H9 (cell line): ENCODE data around the gene TBC1D5. TPM values are rescaled to one million over a fixed set of nuclear protein-coding genes. Genes with fewer than 3 reads are reported as not detected.

Experiments
- DNase-seq: peaks from one replicate; pipeline ENCODE4 v3.0.0-alpha.2; 2017
- H2AFZ ChIP-seq: one replicate; pipeline ENCODE4 v1.6.1; 2013; ENCODE audit warnings: mild to moderate bottlenecking, low read length, control low read depth, moderate library complexity
- H2AK5ac ChIP-seq: 2 replicates; pipeline ENCODE4 v1.6.1; 2013; ENCODE audit warnings: low read length, control low read depth, mixed read lengths; ENCODE audit not compliant: insufficient read length
- H2BK120ac ChIP-seq: one replicate; pipeline ENCODE4 v1.6.1; 2013; ENCODE audit warnings: low read depth, mild to moderate bottlenecking, low read length, control low read depth, inconsistent platforms; ENCODE audit not compliant: poor library complexity, severe bottlenecking
- H2BK12ac ChIP-seq: 2 replicates; pipeline ENCODE4 v1.6.1; 2013; ENCODE audit warnings: low read length, control low read depth, mixed read lengths, low read depth; ENCODE audit not compliant: insufficient read length
- H2BK15ac ChIP-seq: 2 replicates; pipeline ENCODE4 v1.6.1; 2013; ENCODE audit warnings: low read depth, low read length, control low read depth
- H2BK20ac ChIP-seq: one replicate; pipeline ENCODE4 v1.6.1; 2013; ENCODE audit warnings: low read depth, mild to moderate bottlenecking, low read length, control low read depth, inconsistent platforms; ENCODE audit not compliant: poor library complexity, severe bottlenecking
- H2BK5ac ChIP-seq: 2 replicates; pipeline ENCODE4 v1.6.1; 2013; ENCODE audit warnings: low read length, control low read depth, mixed read lengths; ENCODE audit not compliant: insufficient read length
- H3K14ac ChIP-seq: 2 replicates; pipeline ENCODE4 v1.6.1; 2013; ENCODE audit warnings: low read length, control low read depth; ENCODE audit not compliant: insufficient read depth
- H3K18ac ChIP-seq: 2 replicates; pipeline ENCODE4 v1.6.1; 2013; ENCODE audit warnings: low read depth, mild to moderate bottlenecking, mixed read lengths, low read length, control low read depth; ENCODE audit not compliant: insufficient read length
- H3K23ac ChIP-seq: 2 replicates; pipeline ENCODE4 v1.6.1; 2013; ENCODE audit warnings: low read length, control low read depth, mixed read lengths, low read depth; ENCODE audit not compliant: insufficient read length
- H3K23me2 ChIP-seq: 2 replicates; pipeline ENCODE4 v1.6.1; 2013; ENCODE audit warnings: low read depth, mild to moderate bottlenecking, mixed read lengths, low read length, control low read depth; ENCODE audit not compliant: insufficient read length, poor library complexity, severe bottlenecking
- H3K27ac ChIP-seq: 2 replicates; pipeline ENCODE4 v1.5.1; 2013; ENCODE audit warnings: low read length, control low read depth, mixed read lengths, low read depth; ENCODE audit not compliant: insufficient read length
- H3K27me3 ChIP-seq: 2 replicates; pipeline ENCODE4 v1.6.1; 2013; ENCODE audit warnings: low read length, control low read depth, inconsistent platforms; ENCODE audit not compliant: insufficient read depth
- H3K4ac ChIP-seq: 2 replicates; pipeline ENCODE4 v1.6.1; 2013; ENCODE audit warnings: low read depth, mild to moderate bottlenecking, control low read depth, inconsistent platforms, low read length, moderate library complexity
- H3K4me1 ChIP-seq: 2 replicates; pipeline ENCODE4 v1.6.1; 2013; ENCODE audit warnings: low read length, control low read depth, inconsistent platforms; ENCODE audit not compliant: insufficient read depth
- H3K4me2 ChIP-seq: 2 replicates; pipeline ENCODE4 v1.6.1; 2013; ENCODE audit warnings: low read length, control low read depth, mixed read lengths; ENCODE audit not compliant: insufficient read length, insufficient read depth
- H3K56ac ChIP-seq: 2 replicates; pipeline ENCODE4 v1.6.1; 2013; ENCODE audit warnings: low read depth, mild to moderate bottlenecking, mixed read lengths, low read length, control low read depth; ENCODE audit not compliant: insufficient read length
- H3K79me1 ChIP-seq: 2 replicates; pipeline ENCODE4 v1.6.1; 2013; ENCODE audit warnings: low read depth, mild to moderate bottlenecking, moderate library complexity, low read length, control low read depth, inconsistent platforms; ENCODE audit not compliant: insufficient read depth, poor library complexity, severe bottlenecking
- H3K79me2 ChIP-seq: 2 replicates; pipeline ENCODE4 v1.6.1; 2013; ENCODE audit warnings: low read length, control low read depth, inconsistent platforms; ENCODE audit not compliant: insufficient read depth
- H3K9ac ChIP-seq: 2 replicates; pipeline ENCODE4 v1.6.1; 2013; ENCODE audit warnings: low read length, control low read depth, mixed read lengths; ENCODE audit not compliant: insufficient read length; ENCODE audit errors: extremely low read depth
- H3K9me3 ChIP-seq: one replicate; pipeline ENCODE4 v1.6.1; 2013; ENCODE audit warnings: low read depth, low read length, inconsistent platforms; ENCODE audit not compliant: control insufficient read depth
- H3T11ph ChIP-seq: one replicate; pipeline ENCODE4 v1.6.1; 2013; ENCODE audit warnings: mild to moderate bottlenecking, low read length, control low read depth, inconsistent platforms
- H4K20me1 ChIP-seq: one replicate; pipeline ENCODE4 v1.6.1; 2013; ENCODE audit not compliant: control insufficient read depth, insufficient read length, insufficient read depth
- H4K5ac ChIP-seq: 2 replicates; pipeline ENCODE4 v1.6.1; 2013; ENCODE audit warnings: low read depth, mild to moderate bottlenecking, mixed read lengths, low read length, control low read depth; ENCODE audit not compliant: insufficient read length
- H4K8ac ChIP-seq: replicated peaks from 2 replicates; pipeline ENCODE4 v1.6.1; 2013; ENCODE audit warnings: low read length, control low read depth, mixed read lengths, low read depth; ENCODE audit not compliant: insufficient read length
- H4K91ac ChIP-seq: 2 replicates; pipeline ENCODE4 v1.6.1; 2013; ENCODE audit warnings: low read depth, mild to moderate bottlenecking, moderate library complexity, mixed read lengths, low read length, control low read depth; ENCODE audit not compliant: insufficient read length
- H3K27ac Mint-ChIP-seq, 3 experiments: 2 replicates in 2 of 3; 3 replicates in 1 of 3; pipeline ENCODE4 v1.8.0; 2020 to 2021; ENCODE audit warnings: mixed read lengths in 3 of 3, mild to moderate bottlenecking in 1 of 3, moderate library complexity in 1 of 3
- H3K27me3 Mint-ChIP-seq: 2 replicates; pipeline ENCODE4 v1.8.0; 2021; ENCODE audit warnings: low read depth, mild to moderate bottlenecking, moderate library complexity, mixed read lengths
- H3K36me3 Mint-ChIP-seq, 3 experiments: 2 replicates in 2 of 3; 3 replicates in 1 of 3; pipeline ENCODE4 v1.8.0; 2020 to 2021; ENCODE audit warnings: low read depth in 3 of 3, mixed read lengths in 3 of 3; ENCODE audit not compliant: insufficient read depth in 1 of 3
- H3K4me1 Mint-ChIP-seq, 2 experiments: 2 replicates each; pipeline ENCODE4 v1.8.0; 2020; ENCODE audit warnings: mixed read lengths in 2 of 2
- H3K4me3 Mint-ChIP-seq, 2 experiments: 2 replicates in 1 of 2; 3 replicates in 1 of 2; pipeline ENCODE4 v1.8.0; 2020 to 2021; ENCODE audit warnings: mild to moderate bottlenecking in 2 of 2, mixed read lengths in 2 of 2, moderate library complexity in 1 of 2
- H3K9me3 Mint-ChIP-seq, 2 experiments: 2 replicates in 1 of 2; 3 replicates in 1 of 2; pipeline ENCODE4 v1.8.0; 2020; ENCODE audit warnings: mild to moderate bottlenecking in 2 of 2, mixed read lengths in 2 of 2, moderate library complexity in 1 of 2
- WGBS: extraction: QIAGEN DNeasy Blood & Tissue Kit; methylation state at CpG from one replicate; pipeline ENCODE4 v1.1.7; 2013; ENCODE audit warnings: missing lambda C conversion rate, low lambda C conversion rate, mixed read lengths; ENCODE audit not compliant: insufficient read length; ENCODE audit errors: extremely low coverage; 5-methylcytosine and 5-hydroxymethylcytosine counted together
- total RNA-seq: library from RNA; stranded (reverse); gene quantifications from 2 replicates; pipeline ENCODE4 v1.2.1, GENCODE V29; 2021
- TF ChIP-seq, protein P1 (sequence below): fragments of 200-600 bp; sonication (generic); conservative IDR thresholded peaks from 3 replicates; pipeline ENCODE4 v1.8.0; 2021; ENCODE audit warnings: antibody characterized with exemption, mild to moderate bottlenecking

Gene TBC1D5
- total RNA-seq, 1 experiment from 2014 or later = 25.0 TPM

DNA sequence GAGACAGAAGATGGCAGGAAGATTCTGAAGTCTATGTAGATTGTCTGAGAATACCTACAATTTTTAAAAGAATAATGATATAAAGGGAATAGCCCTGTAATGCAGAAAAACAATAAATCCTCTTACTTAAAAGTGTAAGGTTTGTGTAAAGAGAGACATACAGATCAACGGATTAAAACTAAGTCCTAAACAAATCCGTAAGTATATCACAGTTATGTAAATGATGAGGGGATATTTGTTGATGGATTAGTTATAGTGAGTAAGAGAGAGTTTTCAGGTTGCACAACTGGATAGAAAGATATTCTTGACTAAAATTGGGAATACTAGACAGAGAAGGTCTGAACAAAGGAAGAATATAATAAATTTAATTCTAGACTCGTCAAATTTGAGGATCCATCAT lies 179.6 kb downstream of the TBC1D5 start:
- no peak overlapping the region for H3K4me2 ChIP-seq
- no peaks in the 10 kb centered on the region for H3K4me1 ChIP-seq
- Mint-ChIP-seq H3K27me3 (no peaks in the 10 kb centered on the region), H3K36me3 (no peaks in the 10 kb centered on the region), H3K4me3 (no peak overlapping the region), H3K4me1 (peaks cover 3 to 5% of the 10 kb centered on the region in 2 experiments; a peak in 2 of 4 replicates), H3K27ac (no peak overlapping the region), H3K9me3 (no peaks in the 10 kb centered on the region)
- no peaks in the 10 kb centered on the region for H3K79me1 ChIP-seq
- no peak overlapping the region for H3K14ac ChIP-seq
- H2AK5ac ChIP-seq = no peak overlapping the region
- no peak overlapping the region for H2BK5ac ChIP-seq
- no peak overlapping the region for H4K5ac ChIP-seq
- no peaks in the 10 kb centered on the region for H3K23me2 ChIP-seq
- no peak overlapping the region for H3K56ac ChIP-seq
- no peak overlapping the region for H3K18ac ChIP-seq
- no peak overlapping the region for H3K4ac ChIP-seq
- H4K20me1 ChIP-seq = no peaks in the 10 kb centered on the region
- no peak for DNase-seq
- H3K27ac ChIP-seq = no peak overlapping the region
- no peaks in the 10 kb centered on the region for H3K9me3 ChIP-seq
- no peak overlapping the region for H4K91ac ChIP-seq
- WGBS = no CpG with 5 or more reads among the region's 3 CpGs
- H2BK20ac ChIP-seq = no peak overlapping the region
- TF ChIP-seq, protein P1, sequence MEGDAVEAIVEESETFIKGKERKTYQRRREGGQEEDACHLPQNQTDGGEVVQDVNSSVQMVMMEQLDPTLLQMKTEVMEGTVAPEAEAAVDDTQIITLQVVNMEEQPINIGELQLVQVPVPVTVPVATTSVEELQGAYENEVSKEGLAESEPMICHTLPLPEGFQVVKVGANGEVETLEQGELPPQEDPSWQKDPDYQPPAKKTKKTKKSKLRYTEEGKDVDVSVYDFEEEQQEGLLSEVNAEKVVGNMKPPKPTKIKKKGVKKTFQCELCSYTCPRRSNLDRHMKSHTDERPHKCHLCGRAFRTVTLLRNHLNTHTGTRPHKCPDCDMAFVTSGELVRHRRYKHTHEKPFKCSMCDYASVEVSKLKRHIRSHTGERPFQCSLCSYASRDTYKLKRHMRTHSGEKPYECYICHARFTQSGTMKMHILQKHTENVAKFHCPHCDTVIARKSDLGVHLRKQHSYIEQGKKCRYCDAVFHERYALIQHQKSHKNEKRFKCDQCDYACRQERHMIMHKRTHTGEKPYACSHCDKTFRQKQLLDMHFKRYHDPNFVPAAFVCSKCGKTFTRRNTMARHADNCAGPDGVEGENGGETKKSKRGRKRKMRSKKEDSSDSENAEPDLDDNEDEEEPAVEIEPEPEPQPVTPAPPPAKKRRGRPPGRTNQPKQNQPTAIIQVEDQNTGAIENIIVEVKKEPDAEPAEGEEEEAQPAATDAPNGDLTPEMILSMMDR = no peak
- H3T11ph ChIP-seq = no peak overlapping the region
- H3K27me3 ChIP-seq = no peaks in the 10 kb centered on the region
- H3K79me2 ChIP-seq = no peaks in the 10 kb centered on the region
- H2AFZ ChIP-seq = no peak overlapping the region
- H3K23ac ChIP-seq = no peak overlapping the region
- H3K9ac ChIP-seq = no peak overlapping the region
- no peak overlapping the region for H2BK120ac ChIP-seq
- no peak overlapping the region for H4K8ac ChIP-seq
- H2BK15ac ChIP-seq = no peak overlapping the region
- H2BK12ac ChIP-seq = no peak overlapping the region
